Breast epithelium (tissue), 3 donors: ENCODE data around the gene TSPAN17.

Source experiments
- POLR2A ChIP-seq: fragments of 450-650 bp; IDR thresholded peaks from one replicate; pipeline ENCODE4 v1.6.1; 2016; ENCODE audit warnings: antibody characterized with exemption, mild to moderate bottlenecking, moderate library complexity
- POLR2AphosphoS5 ChIP-seq, 3 donors: sonication (generic); formaldehyde crosslinking; IDR thresholded peaks; one replicate each; pipeline ENCODE4 v1.6.1; 2017; ENCODE audit warnings: antibody characterized with exemption in 3 of 3
- TF ChIP-seq, protein P1 (sequence below), 3 donors: fragments of 450-650 bp; IDR thresholded peaks; one replicate each; pipeline ENCODE4 v1.5.1; 2016 to 2017; ENCODE audit warnings: antibody characterized with exemption in 3 of 3, mild to moderate bottlenecking in 3 of 3, moderate library complexity in 3 of 3

DNA sequence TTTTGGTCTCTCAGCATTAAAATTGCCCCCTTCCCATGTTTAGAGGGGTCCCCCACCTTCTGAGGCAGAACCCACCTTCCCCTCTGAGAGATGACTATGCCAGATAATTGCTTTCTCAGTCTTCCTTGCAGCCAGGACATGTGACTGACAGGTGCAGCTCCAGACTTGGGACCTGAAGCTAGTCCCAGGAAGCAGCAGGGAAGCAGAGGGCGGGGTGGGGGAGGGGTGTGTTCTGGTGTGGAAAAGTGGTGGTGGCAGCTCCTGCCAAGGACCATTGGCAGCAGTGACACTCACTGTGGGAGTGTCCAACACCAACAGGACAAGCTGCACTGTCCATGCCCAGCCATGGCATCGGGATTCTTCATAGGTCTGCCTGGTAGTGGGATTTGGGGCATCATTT, 14.5 kb upstream of the TSPAN17 start:
- TF ChIP-seq POLR2A = no peak
- TF ChIP-seq, protein P1, sequence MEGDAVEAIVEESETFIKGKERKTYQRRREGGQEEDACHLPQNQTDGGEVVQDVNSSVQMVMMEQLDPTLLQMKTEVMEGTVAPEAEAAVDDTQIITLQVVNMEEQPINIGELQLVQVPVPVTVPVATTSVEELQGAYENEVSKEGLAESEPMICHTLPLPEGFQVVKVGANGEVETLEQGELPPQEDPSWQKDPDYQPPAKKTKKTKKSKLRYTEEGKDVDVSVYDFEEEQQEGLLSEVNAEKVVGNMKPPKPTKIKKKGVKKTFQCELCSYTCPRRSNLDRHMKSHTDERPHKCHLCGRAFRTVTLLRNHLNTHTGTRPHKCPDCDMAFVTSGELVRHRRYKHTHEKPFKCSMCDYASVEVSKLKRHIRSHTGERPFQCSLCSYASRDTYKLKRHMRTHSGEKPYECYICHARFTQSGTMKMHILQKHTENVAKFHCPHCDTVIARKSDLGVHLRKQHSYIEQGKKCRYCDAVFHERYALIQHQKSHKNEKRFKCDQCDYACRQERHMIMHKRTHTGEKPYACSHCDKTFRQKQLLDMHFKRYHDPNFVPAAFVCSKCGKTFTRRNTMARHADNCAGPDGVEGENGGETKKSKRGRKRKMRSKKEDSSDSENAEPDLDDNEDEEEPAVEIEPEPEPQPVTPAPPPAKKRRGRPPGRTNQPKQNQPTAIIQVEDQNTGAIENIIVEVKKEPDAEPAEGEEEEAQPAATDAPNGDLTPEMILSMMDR (IDR thresholded peaks at IDR 0.05) = no peak
- no peak for TF ChIP-seq POLR2AphosphoS5 (IDR thresholded peaks at IDR 0.05)
